NCI-H526 (cell line): ENCODE data around the gene ENO2.

ENCODE experiments used
- DNase-seq, 2 experiments: peaks; one replicate each; lab custom pipeline; 2025; lab: John Stamatoyannopoulos, UW

Gene ENO2

GRCh38 chr12:6912164-6912935 lies 2.0 kb upstream of the ENO2 start:
- no peak for DNase-seq

GRCh38 chr12:6914947-6915788 lies 788 bp downstream of the ENO2 start:
- peak; percentile 36 to 66 for DNase-seq

- no peak for DNase-seq
Measured at GRCh38 chr12:6915789-6916285, 1.5 kb downstream of the ENO2 start.

- DNase-seq = no peak
Measured at GRCh38 chr12:6916426-6917200, 2.2 kb downstream of the ENO2 start.

- DNase-seq = no peak
Measured at GRCh38 chr12:6917491-6918231, 3.3 kb downstream of the ENO2 start.

- no peak for DNase-seq
Measured at GRCh38 chr12:6919588-6919987, 5.2 kb downstream of the ENO2 start.

- DNase-seq = no peak
Measured at GRCh38 chr12:6921539-6921938, 7.2 kb downstream of the ENO2 start.

- no peak for DNase-seq
Measured at GRCh38 chr12:6921996-6922946, 7.9 kb downstream of the ENO2 start.

GRCh38 chr12:6923003-6923732 lies 8.8 kb downstream of the ENO2 start:
- DNase-seq = peak in 1 of 2 experiments; percentile 36

GRCh38 chr12:6923851-6924250 lies 9.5 kb downstream of the ENO2 start:
- DNase-seq = no peak

- no peak for DNase-seq
Measured at GRCh38 chr12:6925239-6925539, 10.8 kb downstream of the ENO2 start.

GRCh38 chr12:6925540-6926279 lies 11.3 kb downstream of the ENO2 start:
- peak in 1 of 2 experiments; percentile 32 for DNase-seq

- DNase-seq = peak; percentile 52 to 82
Measured at GRCh38 chr12:6927379-6928021, 13.1 kb downstream of the ENO2 start, which contains the start of gene ATN1. Gene ATN1 (plus strand): TSS chr12:6927959. CDS start chr12:6934002, 6,043 bp downstream.

GRCh38 chr12:6928022-6928702 lies 13.8 kb downstream of the ENO2 start:
- DNase-seq = no peak

- DNase-seq = peak in 1 of 2 experiments; percentile 29
Measured at GRCh38 chr12:6928703-6929407, 14.5 kb downstream of the ENO2 start.

- DNase-seq = no peak
Measured at GRCh38 chr12:6929466-6930452, 15.4 kb downstream of the ENO2 start.
